GM12865 (cell line): ENCODE data around the gene EXT2.

Source experiments
- DNase-seq: peaks from one replicate; pipeline ENCODE4 v3.0.0; 2010; ENCODE audit warnings: low read depth
- H3K4me3 ChIP-seq: 2 replicates; pipeline ENCODE4 v1.5.1; 2011; ENCODE audit warnings: mild to moderate bottlenecking, low read depth, low read length, control low read depth
- CTCF ChIP-seq: IDR thresholded peaks from 2 replicates; pipeline ENCODE4 v1.5.1; 2011; ENCODE audit warnings: low read length, control low read depth, low read depth, inconsistent platforms; ENCODE audit not compliant: insufficient read depth; ENCODE audit errors: missing control alignments

Gene EXT2

GRCh38 chr11:44112091-44112821 lies 16.8 kb downstream of the EXT2 start:
- no peak for TF ChIP-seq CTCF
- DNase-seq, result peak; percentile 37

GRCh38 chr11:44113018-44113417 lies 17.5 kb downstream of the EXT2 start:
- TF ChIP-seq CTCF, result no peak
- DNase-seq, result peak; percentile 32
- no peak overlapping the region for H3K4me3 ChIP-seq

More at GRCh38 chr11:44112091-44112821, 16.8 kb downstream of the EXT2 start:
- no peak overlapping the region for H3K4me3 ChIP-seq

- no peak for TF ChIP-seq CTCF
- H3K4me3 ChIP-seq, result no peak overlapping the region
- no peak for DNase-seq
Measured at GRCh38 chr11:44113572-44113971, 18.1 kb downstream of the EXT2 start.

- H3K4me3 ChIP-seq, result no peak overlapping the region
- no peak for TF ChIP-seq CTCF
- no peak for DNase-seq
Measured at GRCh38 chr11:44116234-44116830, 20.9 kb downstream of the EXT2 start.

GRCh38 chr11:44120169-44120568 lies 24.7 kb downstream of the EXT2 start:
- H3K4me3 ChIP-seq, result no peak overlapping the region
- DNase-seq, result no peak
- TF ChIP-seq CTCF, result no peak

- DNase-seq, result no peak
- no peak for TF ChIP-seq CTCF
- no peak overlapping the region for H3K4me3 ChIP-seq
Measured at GRCh38 chr11:44125598-44125997, 30.1 kb downstream of the EXT2 start.
